Measurements from ENCODE around the gene AMD1. TPM values are rescaled to one million over a fixed set of nuclear protein-coding genes. Genes with fewer than 3 reads are reported as not detected.

The AMD1 gene
- total and polyA plus RNA-seq, 10 of the 15 experiments (the other 5 are each of a cell fraction or from before 2014, with no cell fraction given) = 58.2 to 116 (median 79.3) TPM

- TF ChIP-seq CEBPZ (IDR thresholded peaks at IDR 0.05; ENCODE audit: low read depth, low read length) (no peak), KAT2A (conservative IDR thresholded peaks at IDR 0.05; ENCODE audit: control insufficient read depth, low read depth, low read length) (no peak), IKZF1 (conservative IDR thresholded peaks at IDR 0.05) (peak; percentile 54), CREM (IDR thresholded peaks at IDR 0.05; ENCODE audit: low read depth) (no peak), IKZF2 (IDR thresholded peaks at IDR 0.05) (peak; percentile 51 to 57; a peak in 3 of 4 replicates), RBBP5 (conservative IDR thresholded peaks at IDR 0.05) (no peak), MLLT1 (IDR thresholded peaks at IDR 0.05) (no peak), HSF1 (IDR thresholded peaks at IDR 0.05; ENCODE audit: low read depth, low read length) (no peak), BCLAF1 (IDR thresholded peaks at IDR 0.05) (no peak), ELK1 (IDR thresholded peaks at IDR 0.05; ENCODE audit: low read depth, low read length) (no peak), SREBF1 (IDR thresholded peaks at IDR 0.05; ENCODE audit: low read length) (no peak), RAD51 (IDR thresholded peaks at IDR 0.05) (peak; percentile 63; the same call in 1 of the 2 replicates), MYC (IDR thresholded peaks at IDR 0.05; ENCODE audit: insufficient read depth, insufficient read length, insufficient replicate concordance, low read length, severe bottlenecking) (peak; percentile 42), MTA2 (IDR thresholded peaks at IDR 0.05; ENCODE audit: low read depth) (no peak), MXI1 (IDR thresholded peaks at IDR 0.05; ENCODE audit: low read depth, low read length) (peak; percentile 61), IRF5 (IDR thresholded peaks at IDR 0.05; ENCODE audit: borderline replicate concordance) (no peak), CEBPB (IDR thresholded peaks at IDR 0.05; ENCODE audit: borderline replicate concordance in 1 of 2, low read depth in 2 of 2, low read length in 2 of 2) (no peak)
These were observed 1.7 kb downstream of the AMD1 start (continued) for GRCh38 chr6:110876170-110876773.

All from GM12878 (cell line).